Dermis blood vessel endothelial cell (primary cell): ENCODE results near the gene GATAD1. TPM values are rescaled to one million over a fixed set of nuclear protein-coding genes. Genes with fewer than 3 reads are reported as not detected.
A peak's percentile ranks its signal among the peaks of the same experiment; 100 is the strongest.

Experiments
- DNase-seq: peaks from one replicate; pipeline ENCODE4 v3.0.0; 2010
- total RNA-seq: library from RNA; depleted of rRNA; stranded (reverse); fragments of >200 nt; gene quantifications from 2 replicates; pipeline ENCODE4 v1.2.3, GENCODE V29; 2014

Gene GATAD1
- total RNA-seq, 1 donor from 2014 or later = 19.1 TPM

DNA sequence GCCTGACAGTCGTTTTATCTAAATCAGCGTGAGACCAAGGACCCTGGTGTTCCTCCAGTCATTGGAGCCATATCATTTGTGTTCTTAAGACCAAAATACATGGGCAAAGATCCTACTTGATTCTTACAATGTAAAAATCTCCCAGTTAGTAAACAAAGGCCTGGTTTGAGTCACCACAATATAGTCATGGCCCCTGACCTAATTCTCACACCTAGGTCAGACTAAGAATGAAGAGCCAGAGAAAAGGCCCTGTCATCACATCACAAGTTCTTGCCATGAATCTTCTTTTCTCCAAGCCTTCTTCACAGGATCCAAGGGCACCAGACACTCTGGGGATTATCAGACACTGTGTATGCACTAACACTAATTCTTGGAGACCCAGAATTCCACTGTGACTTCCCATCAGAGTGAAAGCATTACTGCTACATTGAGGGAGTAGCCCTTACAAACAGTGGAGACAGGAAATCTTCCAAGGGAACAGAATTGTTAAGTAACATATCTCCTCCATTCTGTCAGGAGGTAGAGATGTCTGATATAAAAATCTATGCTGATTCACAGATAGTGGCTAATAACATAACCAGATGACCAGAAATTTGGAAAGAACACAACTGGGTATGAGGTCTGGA is 38.1 kb downstream of the GATAD1 start:
- no peak for DNase-seq

DNA sequence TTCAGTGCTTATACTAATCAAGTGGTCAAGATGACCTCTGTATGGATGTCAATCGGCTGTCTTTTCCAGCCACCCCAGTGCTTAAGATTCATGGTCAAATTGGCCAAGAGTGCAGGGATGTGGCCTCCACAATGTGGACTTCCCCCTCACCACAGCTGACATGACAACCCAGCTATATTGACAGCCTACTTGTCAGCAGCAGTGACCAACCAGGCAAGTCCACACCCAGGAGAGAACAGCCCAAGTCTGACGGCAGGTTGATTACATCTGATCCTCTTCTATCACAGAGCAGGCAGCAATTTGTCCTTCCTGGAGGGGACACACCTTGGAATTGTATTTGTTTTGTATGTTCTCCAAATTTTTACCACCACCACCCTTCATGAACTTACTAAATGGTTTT is 38.7 kb downstream of the GATAD1 start:
- no peak for DNase-seq

DNA sequence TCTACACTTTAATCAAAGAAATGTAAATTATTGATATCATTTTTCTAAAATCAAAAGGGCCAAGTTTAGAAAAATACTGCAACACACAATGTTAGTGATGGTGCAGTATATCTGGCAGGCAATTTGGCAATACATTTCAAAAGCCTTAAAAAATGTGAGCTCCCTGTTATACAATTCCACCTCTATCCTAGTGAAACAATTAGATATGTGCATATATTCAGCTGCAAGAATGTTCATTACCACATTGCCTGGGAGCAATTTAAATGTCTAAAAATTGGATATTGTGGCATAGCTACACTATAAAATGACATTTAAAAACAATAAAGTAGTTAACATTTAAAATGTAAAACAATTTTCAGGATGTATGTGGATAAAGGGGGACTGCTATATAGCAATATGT is 40.5 kb downstream of the GATAD1 start:
- DNase-seq = no peak

GRCh38 chr7:92489634-92490033 is 42.4 kb downstream of the GATAD1 start:
- peak; percentile 39 for DNase-seq

- no peak for DNase-seq
Observed at GRCh38 chr7:92496876-92497275, 49.6 kb downstream of the GATAD1 start.

DNA sequence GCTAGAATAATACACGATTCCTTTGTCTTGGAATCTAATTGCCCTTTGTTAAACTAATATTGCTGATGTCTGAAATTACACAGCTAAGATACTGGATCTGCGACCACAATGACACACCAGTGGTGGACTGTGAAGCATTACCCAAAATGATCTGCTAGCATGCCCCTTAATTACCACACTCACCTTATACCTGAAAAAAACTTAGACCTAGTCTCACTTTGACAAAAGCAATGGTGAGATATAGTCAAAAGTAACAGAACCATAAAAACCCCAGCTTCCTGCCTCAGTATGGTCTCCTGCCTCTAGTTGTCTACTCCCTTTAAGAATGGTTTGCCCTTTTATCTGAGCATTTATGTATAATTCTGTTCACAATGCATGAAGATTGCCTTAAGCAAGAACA is 51.3 kb downstream of the GATAD1 start:
- no peak for DNase-seq

DNA sequence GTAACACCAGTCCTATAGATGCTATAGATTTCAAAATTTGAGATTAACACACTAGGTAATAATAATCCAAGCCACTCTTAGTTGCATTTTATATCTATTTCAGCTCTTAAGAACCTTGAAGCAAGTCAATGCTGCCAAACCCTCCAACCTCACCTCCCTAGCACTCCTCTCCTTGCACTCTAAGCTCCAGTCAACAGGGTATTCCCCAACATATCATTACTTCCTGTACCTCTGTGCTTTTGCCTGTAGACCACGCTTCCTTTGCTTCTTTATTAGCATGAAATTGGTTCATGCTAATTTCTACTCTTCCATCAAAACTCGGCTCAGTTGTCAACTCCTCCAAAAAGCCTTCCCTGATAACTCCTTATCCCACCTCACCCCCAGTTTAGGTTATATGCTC is 56.5 kb downstream of the GATAD1 start:
- no peak for DNase-seq

GRCh38 chr7:92504563-92504962 is 57.3 kb downstream of the GATAD1 start:
- DNase-seq = no peak

DNA sequence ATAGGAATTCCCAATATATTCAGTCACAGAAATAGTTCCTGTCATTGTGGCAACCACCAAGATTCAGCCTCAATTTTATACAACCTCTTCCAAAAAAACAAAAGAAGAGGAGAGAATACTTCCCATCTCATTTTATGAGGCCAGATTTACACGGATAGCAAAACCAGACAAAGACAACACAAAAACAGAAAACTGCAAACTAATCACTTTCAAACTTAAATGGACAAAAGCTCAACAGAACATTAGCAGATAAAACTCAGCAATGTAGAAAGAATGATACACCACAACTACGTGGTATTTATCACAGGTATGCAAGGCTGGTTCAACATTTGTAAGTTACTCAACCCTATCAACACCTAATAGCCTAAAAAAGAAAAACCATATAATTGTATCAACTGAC is 59.1 kb downstream of the GATAD1 start:
- DNase-seq = no peak

GRCh38 chr7:92508946-92509345 is 61.7 kb downstream of the GATAD1 start:
- no peak for DNase-seq

Other genes starting within 250 kb of the GATAD1 start
- 53.0 and 67.0 TPM in 2 replicates for gene KRIT1, start 201.6 kb upstream of the GATAD1 start, total RNA-seq
- gene ANKIB1, start 201.5 kb upstream of the GATAD1 start, total RNA-seq = 41.3 and 43.7 TPM in 2 replicates
- gene ERVW-1, start 30.5 kb downstream of the GATAD1 start, total RNA-seq = not detected in 2 replicates
- 14.3 and 14.8 TPM in 2 replicates for gene PEX1, start 81.0 kb downstream of the GATAD1 start, total RNA-seq
- 11.2 and 15.5 TPM in 2 replicates for gene RBM48, start 81.3 kb downstream of the GATAD1 start, total RNA-seq
- 14.4 and 15.7 TPM in 2 replicates for gene FAM133B, start 142.9 kb downstream of the GATAD1 start, total RNA-seq